ENCODE measurements around the gene GALNT10.
A peak's percentile ranks its signal among the peaks of the same experiment; 100 is the strongest.

The GALNT10 gene

GRCh38 chr5:154397652-154398406 lies 207.3 kb downstream of the GALNT10 start:
- no peaks in the 10 kb centered on the region for H3K4me1 ChIP-seq

GRCh38 chr5:154400678-154401077 lies 210.1 kb downstream of the GALNT10 start:
- TF ChIP-seq Cebpa-rat (IDR thresholded peaks at IDR 0.05) = no peak
- Histone ChIP-seq H3K36me3 (peaks cover 0 to 9% (median 0%) of the 10 kb centered on the region in 11 experiments; a peak in 3 of 22 replicates), H3K4me1 (peaks cover 0 to 11% (median 6%) of the 10 kb centered on the region in 10 experiments; a peak in 11 of 20 replicates)

More at GRCh38 chr5:154397652-154398406, 207.3 kb downstream of the GALNT10 start:
- Histone ChIP-seq H3K27me3 (no peaks in the 10 kb centered on the region), H4K20me1 (peaks cover 0 to 8% (median 0%) of the 10 kb centered on the region in 11 experiments; a peak in 2 of 22 replicates), H3K9ac (no peak overlapping the region), H3K36me3 (peaks cover 0 to 30% (median 0%) of the 10 kb centered on the region in 11 experiments; a peak in 7 of 22 replicates), H3K4me2 (no peak overlapping the region), H3K4me3 (no peak overlapping the region), H3K9me3 (replicated peaks in 1 of 11) (no peaks in the 10 kb centered on the region), H3K27ac (no peak overlapping the region)
- TF ChIP-seq Cebpa-rat (IDR thresholded peaks at IDR 0.05) = no peak

GRCh38 chr5:154401355-154401754 lies 210.8 kb downstream of the GALNT10 start:
- no peaks in the 10 kb centered on the region for H3K9me3 ChIP-seq (replicated peaks in 1 of 11)
- H3K27me3 ChIP-seq = no peaks in the 10 kb centered on the region
- peaks cover 0 to 9% (median 0%) of the 10 kb centered on the region in 11 experiments; a peak in 1 of 22 replicates for H3K36me3 ChIP-seq
- H3K27ac ChIP-seq = no peak overlapping the region
- peaks cover 0 to 11% (median 6%) of the 10 kb centered on the region in 10 experiments; a peak in 11 of 20 replicates for H3K4me1 ChIP-seq
- no peak overlapping the region for H3K9ac ChIP-seq
- H4K20me1 ChIP-seq = peaks cover 0 to 8% (median 0%) of the 10 kb centered on the region in 11 experiments; a peak in 2 of 22 replicates
- no peak for TF ChIP-seq Cebpa-rat (IDR thresholded peaks at IDR 0.05)
- no peak overlapping the region for H3K4me3 ChIP-seq
- no peak overlapping the region for H3K4me2 ChIP-seq

More at GRCh38 chr5:154400678-154401077, 210.1 kb downstream of the GALNT10 start:
- no peaks in the 10 kb centered on the region for H3K27me3 ChIP-seq
- no peak overlapping the region for H3K4me2 ChIP-seq
- no peak overlapping the region for H3K27ac ChIP-seq
- H3K4me3 ChIP-seq = no peak overlapping the region
- H3K9me3 ChIP-seq (replicated peaks in 1 of 11) = no peaks in the 10 kb centered on the region
- peaks cover 0 to 8% (median 0%) of the 10 kb centered on the region in 11 experiments; a peak in 2 of 22 replicates for H4K20me1 ChIP-seq
- no peak overlapping the region for H3K9ac ChIP-seq

GRCh38 chr5:154401931-154402330 lies 211.4 kb downstream of the GALNT10 start:
- Histone ChIP-seq H4K20me1 (peaks cover 0 to 8% (median 0%) of the 10 kb centered on the region in 11 experiments; a peak in 2 of 22 replicates), H3K27me3 (no peaks in the 10 kb centered on the region), H3K9ac (no peak overlapping the region), H3K4me2 (no peak overlapping the region), H3K27ac (no peak overlapping the region), H3K9me3 (replicated peaks in 1 of 11) (no peaks in the 10 kb centered on the region), H3K4me3 (no peak overlapping the region), H3K36me3 (peaks cover 0 to 9% (median 0%) of the 10 kb centered on the region in 11 experiments; a peak in 1 of 22 replicates), H3K4me1 (peaks cover 0 to 11% (median 6%) of the 10 kb centered on the region in 10 experiments; a peak in 11 of 20 replicates)
- no peak for TF ChIP-seq Cebpa-rat (IDR thresholded peaks at IDR 0.05)

- peaks cover 0 to 8% (median 0%) of the 10 kb centered on the region in 11 experiments; a peak in 2 of 22 replicates for H4K20me1 ChIP-seq
- peaks cover 0 to 11% (median 7%) of the 10 kb centered on the region in 10 experiments; a peak in 13 of 20 replicates for H3K4me1 ChIP-seq
- TF ChIP-seq Cebpa-rat (IDR thresholded peaks at IDR 0.05) = no peak
- peaks cover 0 to 9% (median 0%) of the 10 kb centered on the region in 11 experiments; a peak in 1 of 22 replicates for H3K36me3 ChIP-seq
- no peak overlapping the region for H3K4me3 ChIP-seq
- H3K4me2 ChIP-seq = no peak overlapping the region
- H3K9ac ChIP-seq = no peak overlapping the region
- H3K27me3 ChIP-seq = no peaks in the 10 kb centered on the region
- H3K27ac ChIP-seq = no peak overlapping the region
- no peaks in the 10 kb centered on the region for H3K9me3 ChIP-seq (replicated peaks in 1 of 11)
These were observed 212.1 kb downstream of the GALNT10 start for GRCh38 chr5:154402611-154403010.

- TF ChIP-seq Cebpa-rat (IDR thresholded peaks at IDR 0.05) = no peak
- Histone ChIP-seq H3K27ac (no peak overlapping the region), H3K36me3 (0 out of 22 replicates have a peak, but pooled peaks cover 0 to 9% (median 0%) of the 10 kb centered on the region in 11 experiments), H3K4me1 (peaks cover 0 to 11% (median 8%) of the 10 kb centered on the region in 10 experiments; a peak in 13 of 20 replicates), H3K9me3 (replicated peaks in 1 of 11) (no peaks in the 10 kb centered on the region), H3K9ac (no peak overlapping the region), H3K27me3 (no peaks in the 10 kb centered on the region), H3K4me3 (no peak overlapping the region), H3K4me2 (no peak overlapping the region), H4K20me1 (peaks cover 0 to 8% (median 0%) of the 10 kb centered on the region in 11 experiments; a peak in 2 of 22 replicates)
These were observed 212.7 kb downstream of the GALNT10 start for GRCh38 chr5:154403234-154403633.

GRCh38 chr5:154403776-154404387 lies 213.3 kb downstream of the GALNT10 start:
- Histone ChIP-seq H3K36me3 (peaks cover 0 to 8% (median 0%) of the 10 kb centered on the region in 11 experiments; a peak in 1 of 22 replicates), H3K9me3 (replicated peaks in 1 of 11) (no peaks in the 10 kb centered on the region), H4K20me1 (peaks cover 0 to 8% (median 0%) of the 10 kb centered on the region in 11 experiments; a peak in 2 of 22 replicates), H3K4me2 (no peak overlapping the region), H3K4me1 (peaks cover 0 to 11% (median 8%) of the 10 kb centered on the region in 10 experiments; a peak in 13 of 20 replicates), H3K27ac (no peak overlapping the region), H3K27me3 (no peaks in the 10 kb centered on the region), H3K9ac (no peak overlapping the region), H3K4me3 (no peak overlapping the region)
- no peak for TF ChIP-seq Cebpa-rat (IDR thresholded peaks at IDR 0.05)

- no peak for TF ChIP-seq Cebpa-rat (IDR thresholded peaks at IDR 0.05)
- Histone ChIP-seq H4K20me1 (peaks cover 0 to 8% (median 0%) of the 10 kb centered on the region in 11 experiments; a peak in 2 of 22 replicates), H3K27me3 (no peaks in the 10 kb centered on the region), H3K27ac (no peak overlapping the region; a peak in 1 of 22 replicates), H3K9me3 (replicated peaks in 1 of 11) (no peaks in the 10 kb centered on the region), H3K4me3 (peak overlapping the region; percentile 17 to 61 (median 45); a peak in 14 of 20 replicates), H3K36me3 (peaks cover 0 to 6% (median under 1%) of the 10 kb centered on the region in 11 experiments; a peak in 7 of 22 replicates), H3K4me1 (peaks cover 0 to 11% (median 8%) of the 10 kb centered on the region in 10 experiments; a peak in 13 of 20 replicates), H3K4me2 (peak overlapping the region; percentile 80 to 96 (median 87)), H3K9ac (peak overlapping the region; percentile 24 to 69 (median 52); a peak in 21 of 22 replicates)
These were observed 214.7 kb downstream of the GALNT10 start for GRCh38 chr5:154405078-154405792.
